A673 (cell line): ENCODE results near the gene BPTF. TPM values are rescaled to one million over a fixed set of nuclear protein-coding genes. Genes with fewer than 3 reads are reported as not detected.
"Not testable (repeated sequence)": the region's sequence is repeated elsewhere in the genome, so short reads cannot be mapped to it uniquely, and the experiment has no call there.

Experiments used
- BruUV-seq: library from RNA; stranded (reverse); fragments of 400-500 nt; replicated peaks from 2 replicates; lab custom pipeline; 2021; lab: Mats Ljungman, UMichigan
- CTCF ChIA-PET: fragments of 300-600 bp; sonication (Branson Sonifier 250); formaldehyde crosslinking; loops from one replicate; lab custom pipeline; 2022; ENCODE audit warnings: antibody characterized with exemption; lab: Charles Lee
- POLR2A ChIA-PET: fragments of 300-600 bp; sonication (Branson Sonifier 250); formaldehyde crosslinking; loops from one replicate; lab custom pipeline; 2022; ENCODE audit warnings: antibody characterized with exemption; ENCODE audit not compliant: low non-redundant PET; lab: Charles Lee
- DNase-seq: peaks from one replicate; pipeline ENCODE4 v3.0.0-alpha.2; 2015; ENCODE audit warnings: low spot score
- H3K27ac ChIP-seq: fragments of 200-600 bp; sonication (generic); 2 replicates; pipeline ENCODE4 v1.5.1; 2016; ENCODE audit warnings: mixed run types, low read depth, mild to moderate bottlenecking, mixed read lengths, antibody characterized with exemption, low read length; ENCODE audit not compliant: poor library complexity, severe bottlenecking
- H3K27me3 ChIP-seq: fragments of 200-600 bp; sonication (generic); replicated peaks from 2 replicates; pipeline ENCODE4 v1.6.1; 2017; ENCODE audit warnings: mixed run types, low read depth, mild to moderate bottlenecking, mixed read lengths, antibody characterized with exemption, low read length; ENCODE audit not compliant: insufficient read depth, poor library complexity
- H3K36me3 ChIP-seq: fragments of 200-600 bp; sonication (generic); 2 replicates; pipeline ENCODE4 v1.6.1; 2016; ENCODE audit warnings: mixed run types, mild to moderate bottlenecking, mixed read lengths, antibody characterized with exemption, low read length; ENCODE audit not compliant: insufficient read depth, poor library complexity, severe bottlenecking
- H3K4me1 ChIP-seq: fragments of 200-600 bp; sonication (generic); 2 replicates; pipeline ENCODE4 v1.6.1; 2017; ENCODE audit warnings: mixed run types, mild to moderate bottlenecking, mixed read lengths, antibody characterized with exemption, low read length; ENCODE audit not compliant: insufficient read depth, poor library complexity, severe bottlenecking
- H3K4me3 ChIP-seq: fragments of 200-600 bp; sonication (generic); 2 replicates; pipeline ENCODE4 v1.5.1; 2016; ENCODE audit warnings: low read depth, mixed run types, mild to moderate bottlenecking, mixed read lengths, low read length; ENCODE audit not compliant: poor library complexity, severe bottlenecking
- H3K9me3 ChIP-seq: fragments of 200-600 bp; sonication (generic); 2 replicates; pipeline ENCODE4 v1.6.1; 2016; ENCODE audit warnings: mixed run types, low read depth, mild to moderate bottlenecking, mixed read lengths, antibody characterized with exemption, low read length; ENCODE audit not compliant: poor library complexity, severe bottlenecking
- CTCF ChIP-seq: fragments of 300-800, 200-600 bp; sonication (generic); conservative IDR thresholded peaks from 2 replicates; pipeline ENCODE4 v1.5.1; 2017; ENCODE audit warnings: low read depth, mild to moderate bottlenecking, antibody characterized with exemption, low read length, moderate library complexity, mixed read lengths
- EZH2 ChIP-seq: fragments of 200-600 bp; sonication (generic); IDR thresholded peaks from 2 replicates; pipeline ENCODE4 v1.6.1; 2017; ENCODE audit warnings: borderline replicate concordance, low read depth, mild to moderate bottlenecking, mixed read lengths, antibody characterized with exemption, low read length; ENCODE audit not compliant: poor library complexity, severe bottlenecking
- intact Hi-C: fragments of 100-400 bp; cut with micrococcal nuclease; formaldehyde crosslinking; loops from one replicate; pipeline ENCODE4 v1.10.0; 2022; ENCODE audit not compliant: unreplicated experiment
- total RNA-seq: library from RNA; stranded (reverse); gene quantifications from 2 replicates; pipeline ENCODE4 v1.2.3, GENCODE V29; 2021

Gene BPTF
- total RNA-seq, 1 experiment from 2014 or later = 108 TPM

DNA sequence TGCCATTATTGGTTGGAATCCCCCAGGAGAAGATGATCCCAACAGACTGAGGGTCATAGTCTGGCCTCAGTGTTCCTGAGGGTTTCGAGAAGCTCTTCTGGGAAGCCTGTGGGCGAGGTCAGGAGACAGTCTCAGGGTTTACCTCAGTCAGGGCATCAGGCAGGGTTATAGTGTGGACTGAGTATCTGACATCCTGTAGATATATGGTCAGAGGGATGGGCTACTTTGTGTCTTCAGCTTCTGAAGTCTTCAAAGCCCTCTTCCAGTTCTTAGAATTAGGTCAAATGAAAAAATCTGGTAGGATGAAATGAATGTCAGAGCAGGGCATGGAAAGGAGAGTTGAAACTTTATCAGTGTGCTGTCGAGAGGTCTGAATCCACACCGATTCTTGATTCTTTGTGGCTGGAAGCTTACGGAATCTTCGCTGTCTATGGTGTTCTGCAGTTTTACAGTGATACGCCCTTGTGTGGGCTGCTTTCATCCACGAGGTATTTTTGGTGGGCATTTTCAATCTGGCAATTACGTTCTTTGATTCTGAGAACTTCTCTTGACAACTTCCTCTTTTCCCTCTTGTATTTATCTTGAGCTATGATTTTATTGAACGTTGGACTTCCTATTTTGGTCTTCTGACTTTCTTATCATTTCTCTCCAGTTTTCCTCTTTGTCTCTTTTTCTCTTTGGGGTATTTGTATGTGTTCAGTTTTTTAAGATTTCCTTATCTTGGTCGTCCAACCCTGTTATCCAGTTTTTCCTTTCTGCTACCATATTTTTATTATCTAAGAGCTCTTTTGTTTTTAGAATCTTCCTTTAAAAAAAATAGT lies 30.4 kb downstream of the BPTF start:
- Histone ChIP-seq H3K36me3 (peaks cover 15% of the 10 kb centered on the region), H3K27me3 (no peaks in the 10 kb centered on the region), H3K4me1 (no peaks in the 10 kb centered on the region), H3K9me3 (no peaks in the 10 kb centered on the region), H3K4me3 (no peak overlapping the region), H3K27ac (no peak overlapping the region)
- TF ChIP-seq EZH2 (no peak), CTCF (no peak)
- ChIA-PET POLR2A (no interaction called here), CTCF (no interaction called here)
- intact Hi-C loops = no loop called here
- no TSS peak for BruUV-seq
- DNase-seq = no peak

DNA sequence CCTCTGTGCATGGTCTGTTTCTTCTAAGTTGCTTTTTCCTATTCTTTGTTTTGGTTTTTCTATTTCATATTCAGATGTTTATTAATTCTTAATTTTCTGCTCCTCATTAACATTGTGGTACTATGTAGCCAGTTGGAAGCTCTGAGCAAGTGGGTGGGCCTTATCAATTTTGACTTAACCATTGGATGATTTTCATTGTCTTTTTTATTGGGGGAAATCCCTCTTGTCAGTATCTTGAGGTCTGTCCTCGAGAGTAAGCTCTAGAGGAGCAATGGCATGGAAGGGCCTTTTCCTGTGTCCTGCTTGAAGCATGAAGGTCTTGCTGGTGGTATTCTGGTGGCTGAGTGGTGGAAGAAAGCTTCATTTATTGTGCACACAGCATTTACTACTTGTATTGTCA lies 31.1 kb downstream of the BPTF start:
- intact Hi-C loops, BruUV-seq: not testable (repeated sequence)

GRCh38 chr17:67862614-67863217 lies 37.4 kb downstream of the BPTF start:
- Histone ChIP-seq H3K4me1 (no peaks in the 10 kb centered on the region), H3K9me3 (no peaks in the 10 kb centered on the region), H3K4me3 (no peak overlapping the region), H3K27me3 (no peaks in the 10 kb centered on the region), H3K36me3 (no peaks in the 10 kb centered on the region), H3K27ac (no peak overlapping the region)
- ChIA-PET POLR2A (no interaction called here), CTCF (interaction anchor here (0.6 kb wide), 2 partner anchors 82 to 94 kb away, joined by 6 to 7 read pairs; no protein-coding TSS in a partner anchor)
- no TSS peak for BruUV-seq
- TF ChIP-seq EZH2 (no peak), CTCF (0 out of 2 replicates have a peak, but pooled peaks have one; percentile 15)
- no peak for DNase-seq
- intact Hi-C loops = no loop called here

More for the DNA sequence above, 31.1 kb downstream of the BPTF start:
- H3K4me3 ChIP-seq, CTCF ChIA-PET, H3K4me1 ChIP-seq, POLR2A ChIA-PET, H3K9me3 ChIP-seq, H3K27me3 ChIP-seq, DNase-seq, H3K27ac ChIP-seq: not testable (repeated sequence)
- peaks cover 15% of the 10 kb centered on the region for H3K36me3 ChIP-seq
